Jurkat, Clone E6-1 (cell line): ENCODE results near the gene FBXO24.
A peak's percentile ranks its signal among the peaks of the same experiment; 100 is the strongest.
"Not testable (repeated sequence)": the region's sequence is repeated elsewhere in the genome, so short reads cannot be mapped to it uniquely, and the experiment has no call there.

Experiments used
- DNase-seq: peaks from one replicate; pipeline ENCODE4 v3.0.0-alpha.2; 2011; ENCODE audit warnings: low read depth, low spot score
- H3K4me3 ChIP-seq: 2 replicates; pipeline ENCODE4 v1.5.1; 2011; ENCODE audit warnings: mild to moderate bottlenecking, low read length, control low read depth, moderate library complexity

Gene FBXO24

DNA sequence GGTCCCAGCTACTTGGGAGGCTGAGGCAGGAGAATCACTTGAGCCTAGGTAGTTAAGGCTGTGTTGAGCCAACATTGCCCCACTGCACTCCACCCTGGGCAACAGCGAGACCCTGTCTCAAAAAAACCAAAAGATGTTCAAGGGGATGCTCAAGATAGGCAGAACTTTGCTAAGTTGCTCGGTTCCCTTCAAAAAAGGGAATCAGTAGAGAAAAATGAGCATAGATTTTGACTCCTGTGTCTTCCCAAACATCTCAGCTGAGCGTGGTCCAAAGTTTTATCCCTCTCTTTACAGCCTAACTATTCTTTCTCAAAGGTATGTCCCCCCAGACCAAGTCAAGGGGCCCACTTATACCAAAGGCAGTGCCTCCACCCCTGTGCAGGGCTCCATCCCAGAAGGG, 33.1 kb upstream of the FBXO24 start:
- H3K4me3 ChIP-seq: no peak overlapping the region
- DNase-seq: no peak

DNA sequence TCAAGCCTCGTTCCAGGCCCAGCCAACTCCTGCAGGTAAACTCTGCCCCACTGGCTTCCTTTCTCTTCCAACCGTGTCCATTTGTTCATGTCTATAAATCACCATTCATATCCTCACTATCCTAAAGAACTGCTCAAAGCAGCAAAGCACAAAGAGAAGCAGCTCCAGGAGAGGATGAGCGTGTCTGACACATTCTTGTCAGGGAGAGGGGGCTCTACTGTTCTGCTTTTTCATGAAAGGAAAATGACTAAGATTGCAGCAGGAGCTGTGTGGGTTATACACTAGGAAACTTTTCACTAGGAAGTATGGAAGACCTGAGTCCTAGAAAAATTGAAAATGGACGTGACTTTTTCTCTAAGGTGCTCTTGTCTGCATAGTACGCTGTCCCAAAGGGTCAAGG, 30.4 kb upstream of the FBXO24 start:
- no peak for DNase-seq
- H3K4me3 ChIP-seq: no peak overlapping the region

DNA sequence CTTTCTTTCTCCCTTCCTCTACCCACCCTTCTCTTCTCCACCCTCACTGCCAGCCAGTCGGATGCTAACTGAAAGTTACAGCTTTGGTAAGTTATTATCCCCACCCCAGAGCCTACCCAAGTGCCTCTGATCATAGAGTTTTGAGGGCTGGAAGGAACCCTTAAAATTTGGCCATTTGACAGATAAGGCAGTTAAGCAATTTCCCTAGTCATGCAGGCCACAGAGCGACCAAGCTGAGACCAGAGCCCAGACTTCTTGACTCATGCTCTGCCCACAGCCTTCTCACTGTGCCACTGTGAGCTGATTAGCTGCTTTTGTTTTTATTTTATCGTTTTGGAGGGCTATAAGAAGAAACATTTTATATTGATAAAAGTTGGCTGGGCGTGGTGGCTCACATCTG, 29.6 kb upstream of the FBXO24 start:
- H3K4me3 ChIP-seq: no peak overlapping the region
- no peak for DNase-seq

DNA sequence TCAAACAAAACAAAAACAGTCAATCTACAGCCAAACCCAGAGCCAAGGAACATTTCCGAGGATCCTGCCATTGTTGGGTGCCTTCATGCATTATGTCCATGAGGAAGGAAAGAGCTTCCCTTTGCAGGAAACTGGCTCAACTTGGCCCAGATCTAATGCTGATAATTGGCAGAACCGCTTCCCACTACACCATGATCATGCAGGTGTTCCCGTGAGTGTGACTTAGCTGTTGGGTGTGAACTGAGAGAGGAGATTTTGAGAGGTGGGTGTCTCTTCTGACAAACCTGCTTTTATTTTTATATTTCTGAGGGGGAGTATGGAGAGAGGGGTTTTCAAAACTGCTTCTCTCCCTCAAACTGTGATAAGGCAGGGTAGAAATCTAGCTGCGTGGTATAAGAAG, 27.0 kb upstream of the FBXO24 start:
- no peak for DNase-seq
- no peak overlapping the region for H3K4me3 ChIP-seq

DNA sequence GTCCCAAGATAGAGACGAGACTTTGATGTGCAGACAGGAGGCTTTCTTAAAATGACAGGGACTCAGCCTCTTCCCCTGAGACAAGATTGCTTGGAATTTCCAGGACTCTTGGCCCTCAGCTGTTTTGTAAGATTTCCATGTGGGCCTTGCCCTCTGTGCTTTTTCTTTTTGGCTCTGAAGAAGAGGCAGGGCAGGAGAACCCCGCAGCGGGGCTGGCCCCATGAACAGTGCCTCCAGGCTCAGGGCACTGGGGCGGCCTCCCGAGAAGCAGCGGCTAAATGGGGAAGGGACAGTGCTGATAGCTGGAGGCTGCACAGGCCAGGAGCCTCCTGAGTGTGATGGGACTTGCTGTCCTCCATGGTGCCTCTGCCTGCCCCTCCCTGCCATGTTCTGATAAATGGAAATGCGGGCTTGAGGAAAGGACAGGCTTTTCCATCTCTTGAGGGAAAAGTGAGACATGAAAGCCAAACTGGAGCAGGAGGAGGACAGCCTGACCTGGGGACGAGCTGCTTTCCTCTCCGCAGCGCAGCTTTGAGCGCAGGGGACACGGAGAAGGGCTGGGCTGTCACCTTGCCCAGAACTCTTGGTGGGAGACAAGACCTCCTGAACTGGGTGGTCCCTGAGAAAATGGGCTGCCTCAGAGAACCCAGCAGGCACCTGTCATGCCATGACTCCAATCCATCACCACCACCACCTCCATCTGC, 24.5 kb upstream of the FBXO24 start:
- DNase-seq: no peak
- H3K4me3 ChIP-seq: no peak overlapping the region

DNA sequence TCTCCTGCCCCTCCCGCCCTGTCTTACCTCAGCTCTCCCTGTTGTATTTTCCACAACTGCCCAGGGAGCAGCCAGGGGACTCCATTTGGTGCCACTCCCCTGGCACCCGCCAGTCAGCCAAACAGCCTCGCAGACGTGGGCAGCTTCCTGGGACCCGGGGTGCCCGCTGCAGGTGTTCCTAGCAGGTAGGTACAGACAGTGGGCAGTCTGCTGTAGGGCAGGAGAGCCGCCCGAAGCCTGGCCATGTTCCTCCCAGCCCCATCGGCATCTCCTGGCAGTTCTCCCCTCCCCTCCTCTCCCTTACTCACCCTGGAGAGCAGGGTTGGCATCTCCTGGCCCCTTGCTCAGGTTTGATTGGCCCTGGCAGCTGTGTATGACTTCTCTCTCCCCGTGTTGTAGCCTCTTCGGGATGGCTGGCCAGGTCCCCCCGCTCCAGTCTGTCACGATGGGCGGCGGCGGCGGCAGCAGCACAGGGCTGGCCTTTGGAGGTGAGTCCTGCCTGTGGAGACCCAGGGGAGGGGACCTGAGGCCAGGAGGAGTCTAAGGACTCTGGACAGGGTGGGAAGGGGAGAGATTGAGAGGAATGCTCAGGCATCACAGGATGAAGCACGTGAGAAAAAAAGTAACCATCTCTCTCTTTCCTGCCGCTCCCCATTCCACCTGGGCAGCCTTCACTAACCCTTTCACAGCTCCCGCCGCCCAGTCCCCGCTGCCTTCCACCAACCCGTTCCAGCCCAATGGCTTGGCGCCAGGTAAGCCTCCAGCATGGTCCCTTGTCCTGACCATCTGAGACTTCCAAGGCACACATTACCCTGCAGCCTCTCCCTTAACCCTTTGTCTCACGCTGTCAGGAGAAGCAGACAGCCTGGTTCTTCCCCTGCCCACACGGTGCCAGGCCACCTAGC, 23.7 kb upstream of the FBXO24 start:
- no peak for DNase-seq
- no peak overlapping the region for H3K4me3 ChIP-seq

DNA sequence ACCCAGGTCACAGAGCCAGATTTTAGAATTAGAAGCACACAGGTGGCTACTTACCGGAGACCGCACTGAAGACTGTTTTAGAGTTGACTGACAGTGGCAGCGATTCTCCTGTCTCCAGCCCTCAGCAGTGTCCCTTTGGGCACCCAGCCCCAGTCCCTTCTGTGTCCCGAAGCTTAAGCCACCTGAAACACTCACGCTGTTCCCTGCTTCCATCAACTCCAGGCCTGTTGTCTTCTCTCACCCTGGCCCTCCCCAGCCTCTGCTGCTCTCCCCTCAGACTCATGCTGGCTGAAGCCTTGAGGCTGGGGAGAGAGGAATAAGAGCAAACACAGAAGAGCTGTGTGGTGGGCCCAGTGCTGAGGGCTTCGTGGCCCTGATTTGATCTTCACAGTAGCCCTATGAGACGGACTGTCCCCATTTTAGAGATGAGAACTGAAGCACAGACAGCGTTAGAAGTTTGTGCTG, 23.0 kb upstream of the FBXO24 start:
- no peak for DNase-seq
- H3K4me3 ChIP-seq: no peak overlapping the region

DNA sequence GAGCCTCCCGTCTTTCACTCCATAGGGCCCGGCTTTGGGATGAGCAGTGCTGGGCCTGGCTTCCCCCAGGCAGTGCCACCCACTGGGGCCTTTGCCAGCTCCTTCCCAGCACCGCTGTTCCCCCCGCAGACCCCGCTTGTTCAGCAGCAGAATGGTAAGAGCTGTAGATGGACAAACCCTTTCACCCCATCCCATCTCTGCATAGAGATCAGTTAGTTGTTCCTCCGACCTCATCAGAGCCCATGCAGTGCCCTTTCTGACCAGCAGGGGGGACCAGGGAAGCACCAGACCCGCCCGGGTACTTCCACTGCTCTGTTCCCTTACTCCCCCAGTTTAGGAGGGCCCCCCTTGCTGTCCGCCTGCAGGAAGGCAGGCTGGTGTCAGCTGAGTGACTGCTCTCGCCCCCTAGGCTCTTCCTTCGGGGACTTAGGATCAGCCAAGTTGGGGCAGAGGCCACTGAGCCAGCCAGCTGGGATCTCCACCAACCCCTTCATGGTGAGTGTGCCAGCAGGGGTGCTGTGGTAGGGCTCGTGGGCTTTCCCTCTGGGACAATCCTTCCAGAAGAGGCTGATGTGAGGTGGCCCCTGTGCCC, 22.2 kb upstream of the FBXO24 start:
- DNase-seq: peak; percentile 65
- no peak overlapping the region for H3K4me3 ChIP-seq

DNA sequence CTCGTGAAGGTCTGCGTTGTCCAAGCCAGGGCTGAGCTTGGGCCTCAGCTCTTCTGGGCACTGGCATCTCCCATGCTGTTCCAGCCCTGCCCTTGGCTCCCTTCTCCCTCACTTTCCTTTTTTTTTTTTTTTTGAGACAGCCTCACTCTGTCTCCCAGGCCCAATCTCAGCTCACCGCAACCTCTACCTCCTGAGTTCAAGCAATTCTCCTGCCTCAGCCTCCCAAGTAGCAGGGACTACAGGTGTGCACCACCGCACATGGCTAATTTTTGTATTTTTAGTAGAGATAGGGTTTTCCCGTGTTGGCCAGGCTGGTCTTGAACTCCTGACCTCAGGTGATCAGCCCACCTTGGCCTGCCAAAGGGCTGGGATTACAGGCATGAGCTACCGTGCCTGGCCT, 21.7 kb upstream of the FBXO24 start:
- not testable (repeated sequence) for DNase-seq, H3K4me3 ChIP-seq

DNA sequence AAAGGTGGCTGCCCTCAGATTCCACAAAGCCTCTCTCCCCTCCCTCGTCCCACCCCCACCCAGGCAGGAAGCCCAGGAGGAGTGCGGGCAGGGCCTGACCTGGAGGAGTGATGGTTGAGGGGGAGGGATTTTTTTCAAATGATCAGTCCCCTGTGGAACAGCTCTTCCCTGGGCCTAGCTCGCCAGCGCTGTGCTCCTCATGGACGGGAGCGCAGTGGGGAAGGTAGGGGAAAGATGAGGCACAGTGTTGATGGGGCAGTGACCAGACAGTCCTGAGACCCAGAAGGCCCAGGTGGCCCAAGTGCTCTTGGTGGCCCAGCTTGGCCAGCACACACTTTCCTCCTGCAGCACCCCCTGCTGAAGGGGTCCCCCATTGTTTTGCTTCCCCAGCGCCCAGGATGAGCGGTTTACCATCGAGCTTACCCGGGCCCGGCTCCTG, 21.0 kb upstream of the FBXO24 start:
- DNase-seq: no peak
- no peak overlapping the region for H3K4me3 ChIP-seq

DNA sequence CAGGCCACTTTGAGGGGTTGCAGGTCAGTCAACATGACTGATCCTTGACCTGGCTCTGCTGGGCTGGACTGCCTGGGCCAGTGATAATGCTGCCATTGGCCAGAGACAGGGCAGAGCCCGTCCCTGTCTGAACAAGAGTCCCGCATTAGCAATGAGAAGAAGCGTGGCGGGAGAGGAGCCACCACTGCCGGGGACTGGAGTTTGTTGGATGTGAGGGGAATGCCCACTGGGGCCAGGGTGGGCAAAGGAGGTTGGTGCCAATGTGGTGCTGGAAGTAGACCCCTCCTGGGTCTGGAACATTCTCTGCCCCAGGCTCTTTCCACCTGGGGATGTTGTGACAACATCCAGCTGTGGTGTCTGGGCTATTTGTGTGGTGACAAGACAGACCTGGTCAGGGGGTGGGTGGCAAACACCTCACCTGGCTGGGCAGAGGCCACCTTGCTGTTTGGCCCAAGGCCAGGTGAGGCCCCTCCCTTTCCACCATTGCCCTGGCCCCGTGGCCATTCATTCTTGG, 20.1 kb upstream of the FBXO24 start:
- no peak overlapping the region for H3K4me3 ChIP-seq
- DNase-seq: no peak

DNA sequence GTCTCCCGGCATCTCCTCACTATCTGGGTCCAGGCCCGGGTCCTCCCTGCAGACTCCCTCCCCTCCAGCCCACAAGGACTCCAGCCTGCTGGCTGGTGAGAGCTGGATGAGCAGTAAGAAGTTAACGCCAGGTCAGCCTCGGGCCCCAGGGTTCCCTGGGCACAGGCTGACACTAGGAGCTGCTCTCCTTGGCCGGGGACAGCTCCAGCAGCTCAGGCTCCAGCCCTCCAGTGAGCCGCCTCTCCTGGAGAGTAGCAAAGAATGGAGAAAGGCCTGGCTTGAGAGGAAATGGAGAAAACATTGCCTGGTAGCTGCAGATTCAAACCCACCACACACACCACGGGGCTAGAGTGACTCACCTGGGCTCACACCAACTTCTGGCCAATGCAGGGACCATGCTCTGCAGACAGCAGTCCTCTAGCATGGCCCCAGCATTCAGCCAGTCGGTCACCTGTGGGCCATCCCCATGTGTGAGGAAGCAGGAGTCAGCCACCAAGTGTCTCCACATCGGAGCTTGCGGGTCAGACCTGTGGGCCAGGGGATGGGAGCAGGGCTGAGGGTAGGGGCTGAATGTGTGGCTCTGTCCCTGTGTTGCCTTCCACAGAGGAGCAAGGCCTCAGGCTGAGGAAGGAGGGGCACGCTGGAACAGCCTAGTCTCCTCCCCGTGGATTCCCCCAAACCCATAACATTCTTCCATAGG, 18.9 kb upstream of the FBXO24 start:
- DNase-seq: no peak
- H3K4me3 ChIP-seq: no peak overlapping the region

DNA sequence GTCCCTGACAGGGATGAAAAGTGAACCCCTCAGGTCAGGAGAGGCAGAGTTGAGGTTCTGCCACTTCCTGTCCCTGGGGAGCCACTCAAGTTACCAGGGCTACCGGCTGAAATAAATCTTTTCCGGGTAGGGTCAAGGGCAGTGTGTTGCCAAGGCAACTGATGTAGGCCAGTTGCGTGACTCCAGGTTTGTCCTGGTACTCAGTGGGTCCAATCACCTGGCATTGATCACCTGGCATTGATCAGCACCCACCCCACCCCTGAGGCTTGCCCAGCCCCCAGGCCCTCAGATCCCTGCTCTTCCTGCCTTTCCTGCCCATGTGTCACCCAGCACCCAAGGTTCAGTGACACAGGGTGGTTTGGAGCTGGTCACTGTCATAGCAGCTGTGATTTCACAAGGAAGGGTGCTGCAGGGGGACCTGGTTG, 18.4 kb upstream of the FBXO24 start:
- H3K4me3 ChIP-seq: no peak overlapping the region
- no peak for DNase-seq

DNA sequence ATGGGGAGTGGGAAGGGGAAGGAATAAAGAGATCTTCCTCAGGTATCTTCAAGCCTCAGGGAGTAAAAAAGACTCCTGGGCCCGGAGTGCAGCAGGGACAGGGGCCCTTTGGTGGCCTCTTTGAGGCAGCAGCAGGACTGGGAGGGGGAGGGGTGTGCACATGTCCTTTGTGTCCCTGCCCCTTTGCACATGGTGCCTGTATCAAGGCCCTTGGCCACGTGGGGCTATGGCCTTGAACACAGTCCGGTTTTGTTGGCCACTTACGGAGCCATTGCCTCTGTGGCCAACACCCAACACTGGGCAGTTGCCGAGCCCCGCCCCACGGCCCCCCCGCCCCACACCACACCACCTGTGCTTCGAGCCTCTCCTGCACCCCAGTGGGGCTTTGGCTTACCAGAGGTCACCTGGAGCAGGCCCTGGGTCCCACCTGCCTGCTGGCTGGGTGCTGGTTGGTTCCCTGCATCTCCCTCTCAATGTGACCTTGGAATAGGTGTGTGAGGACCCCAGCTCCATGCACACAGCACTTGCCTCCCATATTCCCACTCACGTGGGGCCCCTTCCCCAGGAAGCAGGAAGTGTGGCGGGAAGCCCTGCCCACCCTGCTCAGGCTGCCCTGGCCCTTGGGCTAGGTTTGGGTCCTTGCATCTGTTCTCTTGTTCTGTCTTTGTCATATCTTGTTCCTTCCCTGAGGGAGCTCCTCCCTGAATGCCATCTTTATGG, 17.8 kb upstream of the FBXO24 start:
- H3K4me3 ChIP-seq: no peak overlapping the region
- DNase-seq: no peak

DNA sequence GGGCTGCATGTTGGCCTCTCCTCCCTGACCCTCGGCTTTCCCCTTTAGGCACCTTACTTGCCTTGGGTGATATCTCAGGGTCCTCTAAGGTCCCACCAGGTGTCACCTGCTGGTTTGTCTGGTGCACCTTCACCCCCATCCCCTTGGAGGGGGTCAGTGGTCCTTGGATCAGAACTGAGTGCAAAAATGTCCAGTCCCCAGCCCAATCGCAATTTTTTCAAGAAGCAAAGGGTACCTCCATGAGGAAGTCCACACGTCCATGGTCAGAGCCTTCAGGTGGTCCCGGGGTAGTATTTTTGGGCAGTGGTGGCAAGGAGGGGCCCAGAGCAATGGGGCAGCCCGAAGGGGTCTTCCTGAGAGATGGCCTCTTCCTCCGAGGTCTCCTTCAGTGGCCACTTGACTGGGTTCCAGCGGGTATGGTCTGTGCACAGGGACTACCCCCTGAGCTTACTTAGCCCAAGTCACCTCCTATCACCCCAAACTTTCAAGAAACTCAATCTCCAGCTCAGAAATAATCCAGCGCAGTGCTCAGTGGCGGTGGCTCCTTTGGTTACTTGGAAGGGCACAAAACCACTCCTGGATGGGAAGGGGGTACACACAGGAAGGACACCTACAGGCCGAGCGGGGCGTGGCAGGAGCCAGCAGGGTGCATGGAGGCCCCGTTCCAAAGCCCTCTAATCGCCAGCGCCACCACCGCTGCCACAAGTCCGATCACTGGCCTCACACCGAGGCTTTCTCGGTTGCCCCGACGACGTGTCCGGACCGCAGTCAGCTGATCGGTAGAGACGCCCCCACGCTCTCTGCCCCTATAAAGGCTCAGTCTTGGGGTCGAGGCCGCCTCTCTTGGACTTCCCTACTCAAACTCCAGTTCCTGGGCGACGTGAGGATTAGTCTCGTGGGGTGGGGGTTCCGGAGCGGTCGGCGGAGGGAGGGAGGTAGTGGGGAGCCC, 17.0 kb upstream of the FBXO24 start:
- DNase-seq: no peak

DNA sequence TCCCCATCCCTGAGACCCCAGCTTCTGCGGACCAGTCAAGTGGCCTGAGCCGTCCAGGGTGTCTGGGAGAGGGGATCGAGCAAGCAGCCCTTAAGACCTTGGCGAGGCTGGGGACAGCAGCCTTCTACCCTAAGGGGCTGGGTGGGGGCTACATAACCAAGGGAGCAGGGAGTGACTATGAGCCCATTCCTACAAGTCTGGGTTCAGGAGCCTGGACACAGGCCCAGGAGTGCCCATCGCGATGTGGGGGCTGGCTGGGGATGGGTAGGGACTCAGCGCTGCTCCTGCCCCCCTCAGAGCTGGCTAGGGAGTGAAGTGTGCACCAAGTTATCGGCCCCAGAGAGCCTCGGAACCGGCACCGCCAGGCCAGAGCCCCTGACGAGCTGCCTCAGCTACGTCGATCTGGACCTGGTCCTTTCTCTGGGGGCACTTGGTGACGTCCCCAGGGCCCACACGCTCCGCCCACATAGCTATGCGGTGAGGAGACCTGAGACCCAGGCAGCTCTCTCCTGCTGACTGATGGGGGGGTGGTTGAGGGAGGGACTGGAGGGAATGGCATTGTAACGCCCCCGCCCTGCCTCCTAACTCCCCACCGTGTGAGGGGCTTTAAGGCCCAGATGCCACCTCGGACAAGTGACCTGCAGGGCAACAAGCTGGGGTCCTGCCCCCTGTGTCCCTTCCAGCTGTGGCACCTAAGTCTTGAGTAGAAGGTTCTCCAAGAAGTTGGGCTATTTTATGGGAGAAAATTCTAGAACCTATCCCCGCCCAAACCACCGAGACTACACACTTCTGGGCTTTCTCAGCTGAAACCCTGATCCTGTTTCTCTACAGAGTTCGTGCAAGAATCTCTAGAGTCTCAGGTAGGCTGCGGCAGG, 14.9 kb upstream of the FBXO24 start:
- H3K4me3 ChIP-seq: no peak overlapping the region
- no peak for DNase-seq

More for the DNA sequence above, 17.0 kb upstream of the FBXO24 start:
- H3K4me3 ChIP-seq: no peak overlapping the region

DNA sequence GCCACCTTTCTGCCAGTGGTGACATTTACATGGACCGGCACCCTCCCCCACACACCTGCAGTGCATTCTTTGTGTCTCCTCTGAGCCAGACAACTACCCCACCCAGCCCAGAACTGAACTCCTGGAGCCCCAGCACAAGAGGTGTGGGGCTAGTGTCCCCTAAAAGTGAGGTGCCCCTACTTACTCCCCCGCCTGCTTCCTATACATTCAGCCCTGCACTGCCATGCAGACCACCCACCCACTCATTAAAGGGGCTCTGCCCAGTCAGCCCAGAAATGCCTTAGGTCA, 14.4 kb upstream of the FBXO24 start:
- DNase-seq: no peak
- H3K4me3 ChIP-seq: no peak overlapping the region
